Thyroid gland (tissue), 4 donors: Measurements from ENCODE around the gene BACH1.

ENCODE experiments used
- CTCF ChIP-seq, 6 experiments: fragments of 200-600 bp in 3 of 6; fragments of 450-650 bp in 3 of 6; sonication (generic) in 3 of 6; IDR thresholded peaks; one replicate each; pipeline ENCODE4 v1.5.1; 2016 to 2019; ENCODE audit warnings: antibody characterized with exemption in 6 of 6, mild to moderate bottlenecking in 2 of 6, inconsistent platforms in 1 of 6, moderate library complexity in 1 of 6
- POLR2A ChIP-seq, 2 donors: fragments of 450-650 bp; IDR thresholded peaks; one replicate each; pipeline ENCODE4 v1.6.1; 2017; ENCODE audit warnings: antibody characterized with exemption in 2 of 2, mild to moderate bottlenecking in 2 of 2, moderate library complexity in 1 of 2

- TF ChIP-seq POLR2A (IDR thresholded peaks at IDR 0.05) (no peak), CTCF (IDR thresholded peaks at IDR 0.05) (peak in 3 of 6 experiments; percentile 13 to 39 (median 25))
Observed at GRCh38 chr21:29376556-29376955, 77.8 kb downstream of the BACH1 start.
